Effector memory CD8-positive, alpha-beta T cell (primary cell): ENCODE data around the gene TBX15.

ENCODE experiments used
- ATAC-seq: fragments of 150-1000 bp; cut with Tn5 transposase; replicated peaks from 2 replicates; pipeline ENCODE4 v1.10.0; 2021; ENCODE audit warnings: mild to moderate bottlenecking, moderate library complexity
- DNase-seq, 3 experiments: peaks; one replicate each; pipeline ENCODE4 v3.0.0; 2021
- H3K27ac Mint-ChIP-seq, 2 donors: one replicate each; pipeline ENCODE4 v1.8.0; 2022; ENCODE audit warnings: mild to moderate bottlenecking in 2 of 2, mixed read lengths in 2 of 2, moderate library complexity in 2 of 2
- H3K27me3 Mint-ChIP-seq, 2 donors: one replicate each; pipeline ENCODE4 v1.8.0; 2022; ENCODE audit warnings: mixed read lengths in 2 of 2
- H3K36me3 Mint-ChIP-seq: one replicate; pipeline ENCODE4 v1.8.0; 2022; ENCODE audit warnings: mild to moderate bottlenecking, moderate library complexity, mixed read lengths; ENCODE audit not compliant: insufficient read depth
- H3K4me1 Mint-ChIP-seq, 2 donors: one replicate each; pipeline ENCODE4 v1.8.0; 2022; ENCODE audit warnings: low read depth in 2 of 2, mixed read lengths in 2 of 2
- H3K4me3 Mint-ChIP-seq, 2 donors: one replicate each; pipeline ENCODE4 v1.8.0; 2022; ENCODE audit warnings: mild to moderate bottlenecking in 2 of 2, mixed read lengths in 2 of 2, moderate library complexity in 2 of 2
- H3K9me3 Mint-ChIP-seq, 2 donors: one replicate each; pipeline ENCODE4 v1.8.0; 2022; ENCODE audit warnings: mixed read lengths in 2 of 2

The TBX15 gene

GRCh38 chr1:118912574-118912973 lies 75.6 kb downstream of the TBX15 start:
- no peak for DNase-seq
- H3K27me3 Mint-ChIP-seq, result no peaks in the 10 kb centered on the region
- no peaks in the 10 kb centered on the region for H3K9me3 Mint-ChIP-seq
- H3K4me1 Mint-ChIP-seq, result no peaks in the 10 kb centered on the region
- H3K4me3 Mint-ChIP-seq, result no peak overlapping the region
- H3K27ac Mint-ChIP-seq, result no peak overlapping the region
- no peak for ATAC-seq
- no peaks in the 10 kb centered on the region for H3K36me3 Mint-ChIP-seq

- ATAC-seq, result no peak
- no peaks in the 10 kb centered on the region for H3K36me3 Mint-ChIP-seq
- no peak overlapping the region for H3K4me3 Mint-ChIP-seq
- no peaks in the 10 kb centered on the region for H3K27me3 Mint-ChIP-seq
- H3K9me3 Mint-ChIP-seq, result no peaks in the 10 kb centered on the region
- H3K27ac Mint-ChIP-seq, result no peak overlapping the region
- no peaks in the 10 kb centered on the region for H3K4me1 Mint-ChIP-seq
- DNase-seq, result no peak
Measured at GRCh38 chr1:118911571-118911970, 76.6 kb downstream of the TBX15 start.

- DNase-seq (no peak), ATAC-seq (no peak)
- Mint-ChIP-seq H3K4me1 (no peaks in the 10 kb centered on the region), H3K9me3 (no peaks in the 10 kb centered on the region), H3K27ac (no peak overlapping the region), H3K4me3 (no peak overlapping the region), H3K36me3 (no peaks in the 10 kb centered on the region), H3K27me3 (no peaks in the 10 kb centered on the region)
Measured at GRCh38 chr1:118907466-118907865, 80.7 kb downstream of the TBX15 start.

- ATAC-seq (no peak), DNase-seq (no peak)
- Mint-ChIP-seq H3K36me3 (no peaks in the 10 kb centered on the region), H3K4me3 (no peak overlapping the region), H3K9me3 (no peaks in the 10 kb centered on the region), H3K4me1 (no peaks in the 10 kb centered on the region), H3K27me3 (no peaks in the 10 kb centered on the region), H3K27ac (no peak overlapping the region)
Measured at GRCh38 chr1:118905671-118906070, 82.5 kb downstream of the TBX15 start.

- H3K36me3 Mint-ChIP-seq, result no peaks in the 10 kb centered on the region
- no peak for ATAC-seq
- no peaks in the 10 kb centered on the region for H3K4me1 Mint-ChIP-seq
- no peak overlapping the region for H3K4me3 Mint-ChIP-seq
- H3K27ac Mint-ChIP-seq, result no peak overlapping the region
- DNase-seq, result no peak
- H3K27me3 Mint-ChIP-seq, result no peaks in the 10 kb centered on the region
- no peaks in the 10 kb centered on the region for H3K9me3 Mint-ChIP-seq
Measured at GRCh38 chr1:118905196-118905595, 82.9 kb downstream of the TBX15 start.

- Mint-ChIP-seq H3K4me3 (no peak overlapping the region), H3K36me3 (no peaks in the 10 kb centered on the region), H3K27ac (no peak overlapping the region), H3K27me3 (no peaks in the 10 kb centered on the region), H3K4me1 (no peaks in the 10 kb centered on the region), H3K9me3 (no peaks in the 10 kb centered on the region)
- ATAC-seq (no peak), DNase-seq (no peak)
Measured at GRCh38 chr1:118902711-118903191, 85.4 kb downstream of the TBX15 start.

- DNase-seq, result no peak
- no peak for ATAC-seq
- Mint-ChIP-seq H3K4me3 (no peak overlapping the region), H3K27me3 (no peaks in the 10 kb centered on the region), H3K27ac (no peak overlapping the region), H3K9me3 (no peaks in the 10 kb centered on the region), H3K4me1 (no peaks in the 10 kb centered on the region), H3K36me3 (no peaks in the 10 kb centered on the region)
Measured at GRCh38 chr1:118902299-118902698, 85.8 kb downstream of the TBX15 start.

GRCh38 chr1:118900643-118901440 lies 87.3 kb downstream of the TBX15 start:
- Mint-ChIP-seq H3K9me3 (no peaks in the 10 kb centered on the region), H3K36me3 (no peaks in the 10 kb centered on the region), H3K4me3 (no peak overlapping the region), H3K27ac (no peak overlapping the region), H3K27me3 (no peaks in the 10 kb centered on the region), H3K4me1 (no peaks in the 10 kb centered on the region)
- no peak for DNase-seq
- ATAC-seq, result no peak

GRCh38 chr1:118899340-118899739 lies 88.8 kb downstream of the TBX15 start:
- ATAC-seq, result no peak
- Mint-ChIP-seq H3K9me3 (peaks cover 1 to 3% of the 10 kb centered on the region in 2 donors), H3K36me3 (no peaks in the 10 kb centered on the region), H3K27ac (no peak overlapping the region), H3K4me3 (no peak overlapping the region), H3K27me3 (no peaks in the 10 kb centered on the region), H3K4me1 (no peaks in the 10 kb centered on the region)
- DNase-seq, result no peak

GRCh38 chr1:118898712-118899111 lies 89.4 kb downstream of the TBX15 start:
- Mint-ChIP-seq H3K27ac (no peak overlapping the region), H3K27me3 (no peaks in the 10 kb centered on the region), H3K4me1 (no peaks in the 10 kb centered on the region), H3K4me3 (no peak overlapping the region), H3K9me3 (peaks cover 5 to 9% of the 10 kb centered on the region in 2 donors), H3K36me3 (no peaks in the 10 kb centered on the region)
- DNase-seq (no peak), ATAC-seq (no peak)

GRCh38 chr1:118896416-118896815 lies 91.7 kb downstream of the TBX15 start:
- DNase-seq (no peak), ATAC-seq (no peak)
- H3K27me3 Mint-ChIP-seq, result no peaks in the 10 kb centered on the region
- H3K27ac Mint-ChIP-seq, result no peak overlapping the region
- no peak overlapping the region for H3K4me3 Mint-ChIP-seq
- peaks cover 5 to 11% of the 10 kb centered on the region in 2 donors for H3K9me3 Mint-ChIP-seq
- H3K36me3 Mint-ChIP-seq, result no peaks in the 10 kb centered on the region
- no peaks in the 10 kb centered on the region for H3K4me1 Mint-ChIP-seq

GRCh38 chr1:118894836-118895235 lies 93.3 kb downstream of the TBX15 start:
- Mint-ChIP-seq H3K27me3 (no peaks in the 10 kb centered on the region), H3K9me3 (peaks cover 5 to 11% of the 10 kb centered on the region in 2 donors), H3K27ac (no peak overlapping the region), H3K4me1 (no peaks in the 10 kb centered on the region), H3K36me3 (no peaks in the 10 kb centered on the region), H3K4me3 (no peak overlapping the region)
- DNase-seq (no peak), ATAC-seq (no peak)

- H3K27ac Mint-ChIP-seq, result no peak overlapping the region
- no peaks in the 10 kb centered on the region for H3K27me3 Mint-ChIP-seq
- no peak for ATAC-seq
Measured at GRCh38 chr1:118890851-118891384, 97.2 kb downstream of the TBX15 start.

GRCh38 chr1:118884946-118885345 lies 103.2 kb downstream of the TBX15 start:
- H3K27ac Mint-ChIP-seq, result no peak overlapping the region
- H3K4me3 Mint-ChIP-seq, result no peak overlapping the region
- no peaks in the 10 kb centered on the region for H3K4me1 Mint-ChIP-seq
- no peaks in the 10 kb centered on the region for H3K36me3 Mint-ChIP-seq
- H3K27me3 Mint-ChIP-seq, result peaks cover 0 to 5% of the 10 kb centered on the region in 2 donors
- peaks cover 2 to 20% of the 10 kb centered on the region in 2 donors for H3K9me3 Mint-ChIP-seq
- ATAC-seq, result no peak
- no peak for DNase-seq

More at GRCh38 chr1:118890851-118891384, 97.2 kb downstream of the TBX15 start:
- peaks cover 5 to 11% of the 10 kb centered on the region in 2 donors for H3K9me3 Mint-ChIP-seq
- H3K4me1 Mint-ChIP-seq, result no peaks in the 10 kb centered on the region
- DNase-seq, result no peak
- H3K36me3 Mint-ChIP-seq, result no peaks in the 10 kb centered on the region
- no peak overlapping the region for H3K4me3 Mint-ChIP-seq
